Lung (tissue), 12 donors: ENCODE data around the gene RNF10. TPM values are rescaled to one million over a fixed set of nuclear protein-coding genes. Genes with fewer than 3 reads are reported as not detected.

ENCODE experiments used
- ATAC-seq: fragments of 200-7000 bp; cut with Tn5 transposase; one replicate; pipeline ENCODE4 v1.9.1; 2020; ENCODE audit warnings: moderate number of reproducible peaks; ENCODE audit not compliant: insufficient read depth, low FRiP score
- DNase-seq, 3 donors: peaks; one replicate each; pipeline ENCODE4 v3.0.0-alpha.2; 2013 to 2017
- H3K27ac ChIP-seq, 2 donors: one replicate each; pipeline ENCODE4 v1.5.1; 2013; ENCODE audit warnings: mild to moderate bottlenecking in 2 of 2, moderate library complexity in 2 of 2, control low read depth in 1 of 2, inconsistent platforms in 1 of 2, low read depth in 1 of 2, low read length in 1 of 2
- H3K27me3 ChIP-seq, 3 donors: one replicate each; pipeline ENCODE4 v1.5.1; 2013; ENCODE audit warnings: low read length in 2 of 3; ENCODE audit not compliant: control insufficient read depth in 3 of 3, insufficient read depth in 3 of 3
- H3K36me3 ChIP-seq, 4 donors: one replicate each; pipeline ENCODE4 v1.5.1; 2013; ENCODE audit warnings: low read length in 4 of 4, mild to moderate bottlenecking in 1 of 4, moderate library complexity in 1 of 4; ENCODE audit not compliant: control insufficient read depth in 4 of 4, insufficient read depth in 4 of 4
- H3K4me1 ChIP-seq, 5 donors: one replicate each; pipeline ENCODE4 v1.5.1; 2013; ENCODE audit warnings: low read length in 5 of 5, mild to moderate bottlenecking in 2 of 5, moderate library complexity in 1 of 5; ENCODE audit not compliant: control insufficient read depth in 5 of 5, insufficient read depth in 5 of 5
- H3K4me3 ChIP-seq: one replicate; pipeline ENCODE4 v1.5.1; 2013; ENCODE audit warnings: mild to moderate bottlenecking, control low read depth, moderate library complexity
- H3K9ac ChIP-seq, 2 donors: one replicate each; pipeline ENCODE4 v1.5.1; 2013; ENCODE audit warnings: low read length in 2 of 2, control low read depth in 1 of 2; ENCODE audit not compliant: insufficient read depth in 1 of 2
- H3K9me3 ChIP-seq, 4 donors: one replicate each; pipeline ENCODE4 v1.5.1; 2013; ENCODE audit warnings: low read length in 3 of 4, mild to moderate bottlenecking in 1 of 4, moderate library complexity in 1 of 4; ENCODE audit not compliant: control insufficient read depth in 4 of 4, insufficient read depth in 3 of 4
- WGBS, 2 donors: extraction: QIAGEN DNeasy Blood & Tissue Kit; methylation state at CpG; one replicate each; pipeline ENCODE4 v1.1.7; 2013; 5-methylcytosine and 5-hydroxymethylcytosine counted together
- polyA plus RNA-seq, 2 donors: library from polyadenylated mRNA; stranded (reverse); fragments of 200-250 nt; gene quantifications; one replicate each; pipeline ENCODE4 v1.2.1, GENCODE V29; 2013
- total RNA-seq, 2 donors: library from RNA; depleted of rRNA in 1 of 2; stranded (reverse); fragments of >200 nt in 1 of 2; gene quantifications; one replicate each; pipeline ENCODE4 v1.2.1, GENCODE V29; 2014 to 2021
- TF ChIP-seq, protein P1 (sequence below): IDR thresholded peaks from 2 replicates; pipeline ENCODE4 v1.5.1; 2012; ENCODE audit warnings: mild to moderate bottlenecking; ENCODE audit errors: control extremely low read depth, extremely low read depth
- donor health status: control.
- donor health status: control.
- donor health status: Bipolar disorder and iron deficiency.
- donor health status: healthy.
- donor health status: DM: yes; HTN: yes; CAD: no.

RNF10 gene
- total and polyA plus RNA-seq, 4 donors, result 112 to 207 (median 175) TPM

DNA sequence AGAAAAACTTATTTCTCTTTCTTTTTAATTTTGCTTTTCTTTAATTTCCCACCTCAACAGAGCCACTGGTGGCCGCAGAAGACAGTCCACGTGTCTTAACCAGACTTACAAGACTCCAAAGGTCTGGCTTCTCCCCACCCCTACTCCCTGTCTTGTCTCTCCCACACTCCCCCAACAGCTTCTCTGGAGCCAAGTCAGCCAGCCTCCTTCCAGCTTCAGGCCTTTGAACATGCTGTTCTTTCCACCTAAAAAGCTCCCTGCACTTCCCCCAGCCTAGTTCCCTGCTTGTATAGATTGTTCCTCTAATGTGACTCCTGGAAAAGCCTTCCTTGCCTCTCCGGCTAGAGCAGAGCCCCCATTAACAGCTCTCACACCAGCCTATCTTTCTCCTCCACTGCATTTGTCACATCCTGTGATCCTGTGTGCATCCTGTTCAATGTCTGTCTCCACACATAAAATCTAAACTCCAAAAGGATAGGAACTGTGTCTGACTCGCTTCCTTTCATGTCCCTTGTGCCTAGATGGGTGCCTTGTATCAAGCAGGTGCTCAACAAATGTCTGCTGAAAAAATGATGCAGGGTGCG, 46.0 kb upstream of the RNF10 start:
- H3K36me3 ChIP-seq, result peaks cover 0 to 9% (median 5%) of the 10 kb centered on the region in 4 donors
- H3K27me3 ChIP-seq, result no peaks in the 10 kb centered on the region
- TF ChIP-seq, protein P1, sequence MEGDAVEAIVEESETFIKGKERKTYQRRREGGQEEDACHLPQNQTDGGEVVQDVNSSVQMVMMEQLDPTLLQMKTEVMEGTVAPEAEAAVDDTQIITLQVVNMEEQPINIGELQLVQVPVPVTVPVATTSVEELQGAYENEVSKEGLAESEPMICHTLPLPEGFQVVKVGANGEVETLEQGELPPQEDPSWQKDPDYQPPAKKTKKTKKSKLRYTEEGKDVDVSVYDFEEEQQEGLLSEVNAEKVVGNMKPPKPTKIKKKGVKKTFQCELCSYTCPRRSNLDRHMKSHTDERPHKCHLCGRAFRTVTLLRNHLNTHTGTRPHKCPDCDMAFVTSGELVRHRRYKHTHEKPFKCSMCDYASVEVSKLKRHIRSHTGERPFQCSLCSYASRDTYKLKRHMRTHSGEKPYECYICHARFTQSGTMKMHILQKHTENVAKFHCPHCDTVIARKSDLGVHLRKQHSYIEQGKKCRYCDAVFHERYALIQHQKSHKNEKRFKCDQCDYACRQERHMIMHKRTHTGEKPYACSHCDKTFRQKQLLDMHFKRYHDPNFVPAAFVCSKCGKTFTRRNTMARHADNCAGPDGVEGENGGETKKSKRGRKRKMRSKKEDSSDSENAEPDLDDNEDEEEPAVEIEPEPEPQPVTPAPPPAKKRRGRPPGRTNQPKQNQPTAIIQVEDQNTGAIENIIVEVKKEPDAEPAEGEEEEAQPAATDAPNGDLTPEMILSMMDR, result no peak
- WGBS, 2 donors, result 76 to 78% methylated on average over 5 of the region's 5 CpGs
- H3K4me1 ChIP-seq, result peaks cover 0 to 2% (median 0%) of the 10 kb centered on the region in 5 donors
- H3K9me3 ChIP-seq, result no peaks in the 10 kb centered on the region
- H3K4me3 ChIP-seq, result no peak overlapping the region
- ATAC-seq (no peak), DNase-seq (no peak)
- no peak overlapping the region for H3K9ac ChIP-seq
- H3K27ac ChIP-seq, result no peak overlapping the region

DNA sequence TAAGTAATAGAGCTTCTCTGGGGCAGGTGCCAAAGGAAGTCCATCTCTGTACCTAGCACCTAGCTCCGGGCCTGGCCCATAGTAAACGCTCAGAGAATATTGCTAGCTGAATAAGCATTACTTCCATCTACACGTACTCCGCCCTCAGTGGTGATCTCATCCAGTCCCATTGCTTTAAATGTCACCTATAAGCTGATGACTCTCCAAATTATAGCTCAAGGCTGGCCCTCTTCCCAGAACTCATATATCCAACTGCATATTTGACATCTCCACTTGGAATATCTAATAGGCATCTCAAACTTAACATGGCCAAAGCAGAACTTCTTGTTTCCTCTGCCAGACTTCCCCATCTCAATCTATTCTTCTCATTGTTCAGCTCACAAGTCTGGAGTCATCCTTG, 45.1 kb upstream of the RNF10 start:
- ATAC-seq (no peak), DNase-seq (no peak)

DNA sequence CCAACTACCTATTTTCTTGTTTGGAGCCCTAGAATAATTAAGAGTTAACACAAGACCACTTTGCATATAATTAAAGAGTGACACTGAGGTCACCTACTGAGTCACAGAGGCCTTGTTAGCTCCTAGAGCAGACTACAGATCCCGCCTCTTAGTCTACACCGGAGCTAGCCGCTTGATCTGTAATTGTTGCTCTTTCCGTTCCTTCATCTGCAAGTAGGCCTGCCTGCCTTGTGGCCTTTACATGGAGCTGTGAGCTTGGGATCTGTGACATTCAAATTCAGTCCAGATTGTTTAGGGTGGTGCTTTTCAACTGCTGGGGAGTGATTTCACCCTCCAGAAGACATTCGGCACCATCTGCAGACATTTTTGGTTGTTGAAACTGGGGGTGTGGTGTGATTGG, 43.8 kb upstream of the RNF10 start:
- DNase-seq, result no peak
- no peak overlapping the region for H3K4me3 ChIP-seq
- no peaks in the 10 kb centered on the region for H3K27me3 ChIP-seq
- peaks cover 0 to 9% (median 5%) of the 10 kb centered on the region in 5 donors for H3K4me1 ChIP-seq
- no peaks in the 10 kb centered on the region for H3K9me3 ChIP-seq
- 97 to 98% methylated on average over 5 of the region's 5 CpGs for WGBS, 2 donors
- TF ChIP-seq, protein P1, result no peak
- no peak for ATAC-seq
- peaks cover 0 to 9% (median 5%) of the 10 kb centered on the region in 4 donors for H3K36me3 ChIP-seq
- H3K27ac ChIP-seq, result no peak overlapping the region
- no peak overlapping the region for H3K9ac ChIP-seq

More for the DNA sequence above, 45.1 kb upstream of the RNF10 start:
- Histone ChIP-seq H3K9me3 (no peaks in the 10 kb centered on the region), H3K36me3 (peaks cover 0 to 9% (median 5%) of the 10 kb centered on the region in 4 donors), H3K27me3 (no peaks in the 10 kb centered on the region), H3K4me1 (peaks cover 0 to 2% (median 0%) of the 10 kb centered on the region in 5 donors), H3K4me3 (no peak overlapping the region), H3K9ac (no peak overlapping the region), H3K27ac (no peak overlapping the region)
- TF ChIP-seq, protein P1, result no peak
- WGBS, 2 donors, result 91 to 94% methylated on average over 4 of the region's 4 CpGs
